HG02623 (cell line): Measurements from ENCODE around the gene RXRG.
A peak's percentile ranks its signal among the peaks of the same experiment; 100 is the strongest.

Source experiments
- ATAC-seq: cut with Tn5 transposase; IDR thresholded peaks from one replicate; pipeline ENCODE4 v1.9.1; 2021; ENCODE audit warnings: moderate library complexity; ENCODE audit not compliant: unreplicated experiment

The RXRG gene

DNA sequence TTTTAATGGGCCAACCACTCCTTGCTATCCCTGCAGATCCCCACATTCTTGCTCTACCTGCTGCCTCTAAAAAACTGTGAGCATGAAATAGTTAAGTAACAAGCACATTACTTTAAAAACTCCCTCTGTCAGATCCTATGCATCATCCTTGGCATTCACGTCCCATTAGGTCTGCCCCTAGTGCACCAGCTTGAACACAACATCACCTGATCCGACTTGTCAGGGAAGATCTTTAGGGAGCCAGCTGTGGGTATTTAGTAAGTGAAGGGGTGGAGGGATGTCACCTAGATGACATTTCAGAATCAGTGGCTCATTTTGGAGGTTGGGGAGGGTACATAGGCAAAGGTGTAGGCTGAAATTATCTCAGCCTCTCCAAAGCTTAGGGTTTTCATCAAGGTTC lies 33.5 kb downstream of the RXRG start:
- ATAC-seq, result no peak

DNA sequence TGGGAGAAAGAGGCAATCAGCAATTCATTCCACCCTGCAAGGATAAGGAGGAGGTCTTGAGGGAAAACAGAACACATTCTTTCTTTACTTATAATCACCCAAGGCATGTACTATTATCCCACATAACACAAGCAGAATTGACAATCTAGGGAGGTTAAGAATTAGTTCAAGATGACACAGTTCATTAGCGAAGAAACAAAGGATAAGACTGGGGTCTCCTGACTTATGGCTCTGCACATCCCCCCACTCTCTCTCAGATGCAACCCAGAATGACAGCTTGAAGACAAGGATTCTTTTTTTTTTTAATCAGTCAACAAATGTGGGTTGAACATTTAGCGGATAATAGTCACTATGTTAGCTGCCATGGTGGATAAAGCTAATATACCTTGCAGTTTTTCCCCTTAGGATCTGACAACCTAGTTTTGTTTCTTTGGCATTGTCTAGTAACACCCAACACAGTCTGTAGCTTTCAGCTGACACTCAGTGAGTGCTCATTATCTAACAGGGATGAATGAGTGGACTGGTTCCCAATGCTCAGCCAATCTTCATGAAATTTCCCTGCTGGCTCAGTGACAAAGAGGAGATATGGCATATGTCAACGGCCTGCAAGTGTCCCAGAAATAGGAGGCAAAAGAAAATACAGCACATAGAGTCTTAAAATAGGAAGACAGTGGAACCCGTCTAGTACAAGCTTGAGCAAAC lies 35.1 kb downstream of the RXRG start:
- ATAC-seq, result no peak

- ATAC-seq, result no peak
Observed at GRCh38 chr1:165408518-165408917, 36.4 kb downstream of the RXRG start.

DNA sequence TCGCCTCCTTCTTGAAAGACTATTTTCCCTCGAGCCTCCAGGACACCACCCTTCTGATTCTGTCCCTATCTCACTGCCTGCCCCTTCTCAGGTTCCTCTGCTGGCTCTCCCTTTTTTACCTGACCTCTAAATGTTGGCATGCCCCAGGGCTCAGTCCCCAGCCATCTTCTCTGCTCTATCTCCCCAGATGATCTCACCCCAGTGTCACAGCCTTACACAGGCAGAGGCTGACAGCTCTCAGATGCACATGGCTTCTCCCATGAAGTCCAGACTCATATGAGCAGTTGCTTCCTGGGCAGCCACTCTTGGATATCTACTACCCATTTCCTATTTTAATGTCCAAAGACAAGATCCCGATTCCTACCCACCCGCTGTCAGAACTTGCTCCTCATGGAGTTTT lies 37.5 kb downstream of the RXRG start:
- ATAC-seq, result no peak

DNA sequence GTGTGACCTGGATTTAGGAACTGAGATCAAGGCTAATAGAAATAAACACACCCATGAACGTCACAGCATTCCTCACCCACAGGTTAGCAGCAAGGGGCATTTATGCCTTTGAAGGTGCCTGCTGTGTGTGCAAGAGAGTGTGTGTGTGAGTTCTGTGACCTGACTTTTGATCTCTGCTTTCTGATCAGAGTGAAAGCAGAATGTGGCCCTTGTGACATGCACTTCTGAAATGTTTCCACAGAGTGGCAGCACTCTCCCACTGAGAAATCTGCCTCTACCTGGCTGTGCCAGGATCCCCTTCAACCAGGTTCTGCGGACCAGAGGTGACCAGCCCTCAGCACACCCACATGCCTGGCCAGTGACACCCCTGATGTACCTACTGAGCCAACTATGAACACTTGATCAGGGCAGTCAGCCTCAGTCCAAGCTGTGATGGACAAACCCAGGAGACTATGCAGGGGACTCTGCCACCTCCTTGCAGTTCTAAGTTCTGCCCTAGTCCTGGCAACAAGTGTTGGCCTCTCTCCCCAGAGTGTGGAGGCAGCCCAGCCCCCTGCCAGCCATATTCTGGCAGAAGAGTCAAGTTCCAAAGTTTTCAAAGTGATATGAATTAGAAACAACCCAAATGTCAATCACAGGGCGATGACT lies 41.0 kb downstream of the RXRG start:
- no peak for ATAC-seq

- ATAC-seq, result no peak
Observed at GRCh38 chr1:165402517-165403111, 42.3 kb downstream of the RXRG start.

DNA sequence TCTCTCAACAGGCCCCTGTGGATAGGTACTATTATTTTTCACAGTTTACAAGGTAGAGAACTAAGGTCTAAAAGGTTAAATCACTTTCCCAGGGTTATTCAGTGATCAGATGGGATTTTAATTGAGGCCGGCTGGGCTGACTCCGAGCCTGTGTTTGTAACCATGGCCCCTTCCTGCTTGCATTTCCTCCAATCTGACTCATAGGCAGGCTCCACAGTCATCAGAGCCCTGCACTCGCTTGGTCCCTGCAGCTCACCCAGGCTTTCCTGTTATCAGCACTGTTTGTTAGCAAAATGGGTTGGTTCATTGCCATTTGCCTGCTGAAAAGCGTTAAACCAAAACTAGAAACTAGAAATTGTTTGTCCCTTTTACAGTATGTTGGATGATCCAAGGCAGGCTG lies 47.0 kb downstream of the RXRG start:
- no peak for ATAC-seq

GRCh38 chr1:165395901-165396300 lies 49.0 kb downstream of the RXRG start:
- ATAC-seq, result no peak

- ATAC-seq, result no peak
Observed at GRCh38 chr1:165395478-165395877, 49.4 kb downstream of the RXRG start.

- peak; percentile 98 for ATAC-seq
Observed at GRCh38 chr1:165392634-165393571, 52.0 kb downstream of the RXRG start.

DNA sequence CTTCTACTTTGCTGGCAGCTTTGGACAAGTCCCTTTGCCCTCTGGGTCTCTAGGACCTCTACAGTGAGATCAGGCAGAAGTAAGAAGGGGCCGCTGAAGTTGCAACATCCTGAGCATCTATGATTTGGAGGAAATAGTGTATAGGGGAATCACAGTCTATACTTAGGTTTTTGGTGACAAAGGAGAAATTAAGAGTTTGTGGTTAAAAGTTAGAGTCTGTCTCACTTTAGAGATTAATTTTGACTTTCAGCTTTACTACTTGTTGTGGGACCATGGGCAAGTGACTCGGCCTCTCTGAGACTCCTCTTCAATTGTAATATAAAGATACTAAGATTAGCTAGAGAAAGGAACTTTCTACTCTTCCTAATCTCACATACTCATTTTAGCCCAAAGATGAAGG lies 55.3 kb downstream of the RXRG start:
- no peak for ATAC-seq

GRCh38 chr1:165387961-165388360 lies 57.0 kb downstream of the RXRG start:
- no peak for ATAC-seq

DNA sequence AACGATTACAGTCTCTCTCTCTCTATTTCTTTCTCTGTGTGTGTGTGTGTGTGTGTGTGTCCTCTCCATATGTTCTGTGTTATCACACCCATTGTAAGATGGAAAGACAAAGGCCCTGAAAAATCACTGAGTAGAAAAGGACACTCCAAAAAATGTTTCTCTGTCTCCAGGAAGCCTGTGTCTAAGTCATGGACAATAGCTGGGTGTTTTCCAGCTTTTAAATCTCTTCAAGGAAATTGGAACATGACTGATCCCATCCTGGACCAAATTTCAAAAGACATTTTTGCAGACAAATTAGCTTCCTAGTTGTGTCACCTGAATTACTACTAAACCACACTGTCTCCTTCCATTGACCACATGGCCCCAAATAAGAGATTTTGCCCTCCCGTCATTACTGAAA lies 57.4 kb downstream of the RXRG start:
- no peak for ATAC-seq

GRCh38 chr1:165383599-165384405 lies 61.1 kb downstream of the RXRG start:
- no peak for ATAC-seq

DNA sequence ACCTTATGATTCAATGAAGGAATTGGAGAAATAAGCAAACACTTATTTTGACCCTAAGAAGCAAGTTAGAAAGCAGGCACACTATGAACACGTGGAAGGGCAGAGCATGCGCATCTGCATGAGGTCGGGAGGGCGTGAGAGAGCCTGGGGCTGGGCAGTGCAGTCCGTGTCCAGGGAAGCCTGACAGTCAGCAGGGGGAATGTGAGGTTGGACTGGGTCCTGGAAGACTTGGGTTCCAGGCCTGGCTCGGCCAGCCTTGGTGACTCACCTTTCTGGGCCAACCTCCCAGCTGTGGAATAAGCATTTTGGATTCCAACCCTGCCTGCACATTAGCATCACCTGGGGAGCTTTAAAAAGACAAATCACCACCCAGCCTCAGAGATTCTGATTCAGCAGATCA lies 61.9 kb downstream of the RXRG start:
- ATAC-seq, result no peak

- ATAC-seq, result no peak
Observed at GRCh38 chr1:165381745-165382505, 63.0 kb downstream of the RXRG start.

DNA sequence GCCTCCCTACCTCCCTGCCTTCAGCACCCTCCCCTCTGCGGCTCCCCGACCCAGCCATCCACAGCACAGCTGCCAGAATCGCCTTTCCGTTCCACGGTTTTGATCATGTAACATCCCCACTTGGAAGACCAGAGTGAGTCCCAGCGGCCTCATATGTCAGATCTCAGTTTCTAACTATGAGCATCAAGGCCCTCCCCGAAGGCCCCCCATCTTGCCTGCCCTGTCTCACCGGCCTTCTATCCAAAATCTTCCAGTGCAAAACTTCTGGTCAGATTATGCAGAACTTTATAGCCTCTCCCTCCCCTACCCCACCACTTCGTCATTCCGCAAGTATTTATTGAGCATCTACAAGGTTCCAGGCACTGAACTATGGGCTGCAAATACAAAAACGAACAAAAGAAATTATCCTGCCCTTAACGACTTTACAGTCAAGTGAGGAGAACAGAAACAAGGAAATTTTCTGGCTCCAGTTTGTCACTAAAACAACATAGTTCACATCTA lies 68.1 kb downstream of the RXRG start:
- ATAC-seq, result no peak

GRCh38 chr1:165376041-165376810 lies 68.7 kb downstream of the RXRG start:
- ATAC-seq, result no peak

DNA sequence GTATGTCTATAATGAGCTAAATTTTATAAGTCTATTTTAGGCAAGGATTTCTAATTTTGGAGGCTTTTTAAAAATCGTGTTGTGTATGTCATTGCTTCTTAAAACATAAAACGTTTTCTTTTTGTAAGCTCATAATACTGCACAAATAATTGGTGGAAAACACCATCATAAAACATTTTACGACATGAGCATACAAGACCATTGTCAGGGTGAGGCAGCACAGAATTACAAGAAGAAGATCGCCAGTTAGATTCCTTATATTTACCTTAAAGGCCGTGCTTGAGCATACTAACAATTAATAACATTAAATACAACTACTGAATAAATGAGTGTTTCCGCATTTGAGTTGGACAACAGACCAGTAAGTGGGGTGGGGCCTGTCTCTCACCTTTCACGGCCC lies 69.3 kb downstream of the RXRG start:
- no peak for ATAC-seq
